GM18519 (cell line): ENCODE data around the gene CFAP53.
A peak's percentile ranks its signal among the peaks of the same experiment; 100 is the strongest.
"Not testable (repeated sequence)": the region's sequence is repeated elsewhere in the genome, so short reads cannot be mapped to it uniquely, and the experiment has no call there.

Experiments
- ATAC-seq: cut with Tn5 transposase; IDR thresholded peaks from one replicate; pipeline ENCODE4 v1.9.1; 2021; ENCODE audit warnings: mild to moderate bottlenecking, moderate library complexity; ENCODE audit not compliant: unreplicated experiment, low FRiP score

CFAP53 gene, protein sequence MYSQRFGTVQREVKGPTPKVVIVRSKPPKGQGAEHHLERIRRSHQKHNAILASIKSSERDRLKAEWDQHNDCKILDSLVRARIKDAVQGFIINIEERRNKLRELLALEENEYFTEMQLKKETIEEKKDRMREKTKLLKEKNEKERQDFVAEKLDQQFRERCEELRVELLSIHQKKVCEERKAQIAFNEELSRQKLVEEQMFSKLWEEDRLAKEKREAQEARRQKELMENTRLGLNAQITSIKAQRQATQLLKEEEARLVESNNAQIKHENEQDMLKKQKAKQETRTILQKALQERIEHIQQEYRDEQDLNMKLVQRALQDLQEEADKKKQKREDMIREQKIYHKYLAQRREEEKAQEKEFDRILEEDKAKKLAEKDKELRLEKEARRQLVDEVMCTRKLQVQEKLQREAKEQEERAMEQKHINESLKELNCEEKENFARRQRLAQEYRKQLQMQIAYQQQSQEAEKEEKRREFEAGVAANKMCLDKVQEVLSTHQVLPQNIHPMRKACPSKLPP

DNA sequence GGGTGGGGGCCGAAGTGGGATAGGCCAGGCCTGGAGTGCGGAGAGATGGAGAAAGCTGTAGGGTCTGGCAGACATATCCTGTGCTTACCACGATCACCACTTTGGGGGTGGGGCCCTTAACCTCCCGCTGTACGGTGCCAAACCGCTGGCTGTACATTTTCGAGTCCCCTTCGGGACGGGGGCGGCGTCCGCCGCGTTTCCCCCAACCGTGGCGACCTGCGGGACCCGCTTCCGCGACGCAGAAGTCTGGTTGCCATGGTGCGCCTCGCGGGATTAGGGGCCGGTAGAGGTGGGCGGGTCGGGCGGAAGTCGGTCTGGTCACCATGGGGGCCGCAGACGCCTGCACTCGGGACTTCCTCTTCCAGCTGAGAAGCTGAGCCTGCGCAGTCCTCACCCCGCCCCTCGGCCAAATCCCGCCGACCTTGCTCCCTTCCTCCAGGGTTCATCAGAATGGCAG, at the start of gene CFAP53:
Gene CFAP53 (minus strand): TSS at position 248 of the 457 bp plus-strand sequence. CDS start 91 bp downstream, at position 157.
- peak; percentile 55 for ATAC-seq

DNA sequence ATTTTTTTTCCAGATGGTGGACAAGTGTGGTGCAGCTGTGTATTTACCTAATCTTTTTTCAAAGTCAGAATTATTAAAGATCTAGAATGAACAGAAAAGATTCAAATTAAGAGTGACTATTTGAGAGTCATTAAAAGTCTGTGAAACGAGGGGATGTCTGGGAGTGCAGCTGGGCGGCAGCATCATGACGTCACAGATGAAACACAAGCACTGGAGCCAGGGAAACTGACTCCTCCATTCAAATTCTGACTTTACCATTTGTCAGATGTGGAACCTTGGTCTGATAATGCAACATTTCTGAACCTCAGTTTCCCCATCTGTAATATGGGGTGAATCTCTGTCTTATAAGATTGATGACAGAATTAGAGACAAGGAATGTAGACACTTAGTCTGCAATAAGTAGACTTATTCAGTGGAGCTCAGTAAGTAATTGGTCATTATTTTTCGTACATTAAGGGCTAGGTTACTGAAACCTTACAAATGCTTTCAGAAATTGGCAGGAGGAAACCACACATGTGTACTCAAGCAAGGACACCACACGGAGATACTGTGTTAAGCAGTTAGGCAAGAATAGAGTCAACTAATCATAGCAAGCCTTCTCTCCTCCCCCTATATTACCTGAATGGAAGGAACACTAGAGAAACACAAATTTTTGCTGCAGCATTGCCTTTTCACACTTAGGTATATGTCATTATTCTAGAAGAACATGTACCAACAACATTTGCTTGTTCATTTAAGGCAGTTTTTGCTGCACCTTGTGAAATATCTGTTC, 49.0 kb upstream of the CFAP53 start:
- peak; percentile 64 for ATAC-seq

DNA sequence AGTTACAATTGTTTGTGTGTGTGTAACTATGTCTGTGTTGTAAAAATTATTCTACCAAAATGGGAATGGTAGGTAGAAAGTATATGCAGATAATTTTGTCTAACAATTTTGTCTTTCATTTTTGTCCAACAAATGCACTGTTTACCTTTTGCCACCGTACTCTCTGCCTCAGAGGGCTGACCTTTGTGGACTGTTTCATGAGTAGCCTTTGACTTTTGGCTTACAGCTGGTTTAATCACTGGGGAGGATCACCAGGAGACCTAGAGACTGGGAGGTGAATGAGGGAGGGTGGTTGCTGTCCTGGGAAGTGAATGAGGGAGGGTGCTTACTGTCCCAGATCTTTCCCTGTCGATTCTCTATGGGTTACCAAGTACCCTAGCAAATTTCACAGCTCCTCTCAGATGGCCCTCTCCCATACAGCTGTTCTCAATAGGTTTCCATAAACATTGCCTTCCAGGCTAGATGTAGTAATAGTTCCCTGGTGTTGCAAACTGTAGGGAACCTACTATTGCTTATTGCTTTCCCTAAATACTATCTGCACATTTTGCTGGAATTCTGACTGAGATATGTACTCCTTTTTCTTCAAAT, 47.7 kb upstream of the CFAP53 start:
- ATAC-seq = no peak

DNA sequence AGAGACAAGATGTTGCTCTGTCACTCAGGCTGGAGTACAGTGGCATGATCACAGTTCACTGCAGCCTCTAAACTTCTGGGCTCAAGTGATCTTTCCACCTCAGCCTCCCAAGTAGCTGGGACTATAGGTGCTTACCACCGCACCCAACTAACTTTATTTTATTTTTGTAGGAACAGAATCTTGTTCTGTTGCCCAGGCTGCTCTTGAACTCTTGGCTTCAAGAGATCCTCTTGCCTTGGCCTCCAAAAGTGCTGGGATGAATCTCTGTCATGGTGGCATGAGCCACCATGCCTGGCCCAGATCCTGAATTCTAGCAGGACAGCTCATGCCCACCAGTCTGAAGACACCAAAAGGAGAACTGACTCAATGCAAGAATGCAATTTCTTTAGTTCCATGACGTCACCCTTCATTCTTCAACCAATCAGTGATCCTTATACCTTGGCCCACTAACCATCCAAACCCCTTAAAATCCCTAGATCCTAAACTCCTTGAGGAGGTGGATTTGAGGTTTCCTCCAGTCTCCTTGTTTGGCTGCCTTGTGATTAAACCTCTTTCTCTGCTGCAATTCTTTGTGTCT, 46.8 kb upstream of the CFAP53 start:
- ATAC-seq = no peak

DNA sequence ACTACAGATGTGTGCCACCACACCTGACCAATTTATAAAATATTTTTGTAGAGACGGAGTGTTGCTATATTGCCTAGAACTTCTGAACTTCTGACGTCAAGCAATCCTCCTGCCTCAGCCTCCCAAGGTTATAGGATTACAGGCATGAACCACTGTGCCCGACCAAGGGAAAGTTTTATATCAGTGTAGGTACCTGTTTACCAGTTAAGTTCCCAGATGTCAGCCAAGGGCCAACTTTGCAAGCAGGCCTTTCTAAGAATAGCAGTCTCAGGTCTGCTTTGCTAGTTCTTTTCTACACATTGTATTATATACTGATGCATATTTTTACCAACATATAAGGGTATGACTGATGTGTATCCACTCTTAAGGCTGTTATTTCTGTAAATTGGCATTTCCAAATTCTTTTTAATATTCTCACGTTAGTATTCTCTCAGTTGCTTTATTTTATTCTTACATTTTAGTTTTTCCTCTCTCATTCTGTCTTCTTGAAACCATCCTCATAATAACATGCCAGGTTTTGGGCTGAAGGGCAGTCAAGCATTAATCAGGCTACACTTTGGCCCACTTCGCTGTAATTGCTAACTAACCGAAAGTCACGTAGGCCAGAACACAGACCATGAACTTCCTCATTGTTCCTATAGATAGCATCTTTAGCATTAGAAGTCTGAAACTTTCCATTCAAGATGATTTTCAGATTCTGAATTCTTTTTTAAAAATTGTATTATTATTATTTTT, 46.2 kb upstream of the CFAP53 start:
- peak; percentile 62 for ATAC-seq

GRCh38 chr18:50311650-50312049, 45.4 kb upstream of the CFAP53 start:
- no peak for ATAC-seq

GRCh38 chr18:50310080-50310479, 43.8 kb upstream of the CFAP53 start:
- no peak for ATAC-seq

DNA sequence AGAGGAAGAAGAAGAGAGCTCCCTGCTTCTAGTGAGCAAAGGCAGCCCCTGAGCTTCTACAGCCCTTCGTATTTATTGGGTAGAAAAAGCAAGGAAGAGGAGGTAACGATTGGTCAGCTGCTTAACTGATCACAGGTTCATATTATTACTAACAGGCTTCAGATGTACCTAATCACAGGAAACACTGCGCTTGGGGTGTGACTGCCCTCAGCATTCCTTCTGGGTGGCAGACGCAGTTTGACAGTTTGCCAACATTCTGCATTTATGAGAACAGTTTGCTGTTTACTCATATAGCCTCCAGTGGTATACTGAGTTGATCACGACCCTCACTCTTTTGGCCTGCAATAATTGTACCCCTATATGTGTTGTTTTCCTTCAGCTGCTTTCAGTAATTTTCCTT, 42.6 kb upstream of the CFAP53 start:
- ATAC-seq = not testable (repeated sequence)

GRCh38 chr18:50307738-50308470, 41.6 kb upstream of the CFAP53 start:
- peak; percentile 83 for ATAC-seq

DNA sequence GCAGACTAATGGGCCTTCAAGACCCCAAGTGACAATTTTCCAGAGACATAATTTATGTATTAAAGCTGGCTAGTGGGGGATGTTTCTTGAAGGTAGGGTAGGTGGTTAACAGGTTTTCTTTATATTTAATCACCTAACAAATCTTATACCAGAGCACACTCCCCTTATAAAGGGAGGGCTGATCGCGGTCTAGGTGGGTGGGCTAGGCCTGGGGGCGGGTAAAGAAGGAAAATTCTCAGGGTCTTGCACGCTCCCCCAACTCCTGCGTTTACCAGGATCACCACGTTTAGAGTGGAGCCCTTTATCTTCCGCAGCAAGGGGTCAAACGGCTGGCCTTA, 41.1 kb upstream of the CFAP53 start:
- no peak for ATAC-seq

- no peak for ATAC-seq
These were observed 40.6 kb upstream of the CFAP53 start for GRCh38 chr18:50306944-50307343.

- no peak for ATAC-seq
These were observed 34.8 kb upstream of the CFAP53 start for GRCh38 chr18:50301074-50301473.

GRCh38 chr18:50299626-50300388, 33.5 kb upstream of the CFAP53 start:
- ATAC-seq = no peak

- ATAC-seq = no peak
These were observed 32.4 kb upstream of the CFAP53 start for GRCh38 chr18:50298443-50299284.

DNA sequence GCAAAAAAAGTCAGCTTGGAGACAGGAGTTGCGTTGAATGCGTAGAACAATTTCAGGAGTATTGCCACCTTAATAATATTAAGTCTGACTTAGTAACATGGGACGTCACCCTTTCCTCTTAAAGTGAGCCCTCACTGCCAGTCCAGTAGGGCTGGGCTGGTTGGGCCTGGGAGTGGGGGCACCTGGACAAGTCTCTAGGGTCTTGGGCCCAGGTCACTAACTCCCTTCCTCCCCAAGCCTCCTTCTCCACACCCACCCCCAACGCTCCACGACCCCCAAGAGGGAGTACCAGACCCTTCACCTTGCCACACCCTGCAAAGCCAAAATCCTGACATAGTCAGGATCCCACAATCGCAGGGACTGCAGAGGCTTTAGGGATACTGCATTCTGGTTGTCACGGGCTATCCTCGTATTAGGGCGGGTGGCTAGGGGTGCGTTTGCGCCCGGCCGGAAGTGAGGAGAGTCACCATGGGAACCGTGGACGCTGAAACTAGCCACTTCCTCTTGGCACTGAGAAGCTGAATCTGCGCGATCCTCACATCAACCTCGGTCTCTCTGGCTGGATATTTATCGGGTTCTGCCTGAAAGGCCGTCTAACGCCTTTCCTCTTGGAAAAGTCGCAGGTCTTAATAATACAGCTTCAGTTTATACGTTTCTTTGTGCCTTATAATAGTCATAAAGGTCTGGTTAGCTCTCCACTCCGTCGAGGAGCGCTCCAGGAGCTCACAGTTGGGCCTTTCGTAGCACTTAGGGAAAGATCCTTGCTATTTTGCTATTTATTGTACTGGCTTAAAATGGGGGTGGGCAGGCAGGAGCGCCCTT, 31.5 kb upstream of the CFAP53 start:
- peak; percentile 98 for ATAC-seq

- no peak for ATAC-seq
These were observed 26.7 kb upstream of the CFAP53 start for GRCh38 chr18:50293039-50293438.

- no peak for ATAC-seq
These were observed 22.8 kb upstream of the CFAP53 start for GRCh38 chr18:50289108-50289443.
